Activated CD8-positive, alpha-beta T cell treated with anti-CD3 and anti-CD28 coated beads for 36 hours (primary cell): ENCODE data around the gene EXD2. TPM values are rescaled to one million over a fixed set of nuclear protein-coding genes. Genes with fewer than 3 reads are reported as not detected.
"Not testable (repeated sequence)": the region's sequence is repeated elsewhere in the genome, so short reads cannot be mapped to it uniquely, and the experiment has no call there.

Source experiments
- ATAC-seq: fragments of 200-7000 bp; cut with Tn5 transposase; one replicate; pipeline ENCODE4 v1.10.0; 2021; ENCODE audit warnings: mild to moderate bottlenecking, moderate library complexity
- CTCF ChIA-PET: fragments of 350-600 bp; sonication (Branson Sonifier 250); formaldehyde crosslinking; loops from one replicate; lab custom pipeline; 2021; ENCODE audit warnings: antibody characterized with exemption; lab: Charles Lee
- POLR2A ChIA-PET: fragments of 350-600 bp; sonication (Branson Sonifier 250); formaldehyde crosslinking; loops from one replicate; lab custom pipeline; 2021; ENCODE audit warnings: antibody characterized with exemption; lab: Charles Lee
- DNase-seq: peaks from one replicate; pipeline ENCODE4 v3.0.0-alpha.2; 2020
- H3K27ac Mint-ChIP-seq: one replicate; pipeline ENCODE4 v1.8.0; 2021; ENCODE audit warnings: mild to moderate bottlenecking, mixed read lengths
- H3K27me3 Mint-ChIP-seq: one replicate; pipeline ENCODE4 v1.8.0; 2021; ENCODE audit warnings: mixed read lengths
- H3K36me3 Mint-ChIP-seq: one replicate; pipeline ENCODE4 v1.8.0; 2021; ENCODE audit warnings: low read depth, mixed read lengths
- H3K4me1 Mint-ChIP-seq: one replicate; pipeline ENCODE4 v1.8.0; 2021; ENCODE audit warnings: low read depth, mixed read lengths
- H3K4me3 Mint-ChIP-seq: one replicate; pipeline ENCODE4 v1.8.0; 2021; ENCODE audit warnings: mild to moderate bottlenecking, moderate library complexity, mixed read lengths
- H3K9me3 Mint-ChIP-seq: one replicate; pipeline ENCODE4 v1.8.0; 2021; ENCODE audit warnings: mixed read lengths
- CTCF ChIP-seq: fragments of 200-600 bp; IDR thresholded peaks from one replicate; pipeline ENCODE4 v1.8.0; 2022; ENCODE audit warnings: antibody characterized with exemption, mild to moderate bottlenecking
- intact Hi-C: fragments of 100-400 bp; cut with micrococcal nuclease; formaldehyde crosslinking; loops from one replicate; pipeline ENCODE4 v1.10.0; 2022
- total RNA-seq, 2 experiments: library from RNA; stranded (reverse); gene quantifications; one replicate each; pipeline ENCODE4 v1.2.3, GENCODE V29; 2021

EXD2 gene
- total RNA-seq, 2 experiments from 2014 or later, result 9.4 to 10.7 TPM

GRCh38 chr14:69274321-69274720 is 83.0 kb downstream of the EXD2 start:
- H3K27me3 Mint-ChIP-seq, result peaks cover 2% of the 10 kb centered on the region
- no peak overlapping the region for H3K27ac Mint-ChIP-seq
- no peaks in the 10 kb centered on the region for H3K36me3 Mint-ChIP-seq
- ATAC-seq, result no peak
- POLR2A ChIA-PET, result no interaction called here
- intact Hi-C loops, result no loop called here
- DNase-seq, result no peak
- TF ChIP-seq CTCF, result no peak
- H3K4me3 Mint-ChIP-seq, result no peak overlapping the region
- peaks cover 5% of the 10 kb centered on the region for H3K9me3 Mint-ChIP-seq
- CTCF ChIA-PET, result interaction anchor here (2.3 kb wide), 1 partner anchor 32 kb away, joined by 10 read pairs; no protein-coding TSS in a partner anchor
- H3K4me1 Mint-ChIP-seq, result no peaks in the 10 kb centered on the region

GRCh38 chr14:69275331-69275730 is 84.0 kb downstream of the EXD2 start:
- ChIA-PET POLR2A (no interaction called here), CTCF (interaction anchor here (2.3 kb wide), 1 partner anchor 33 kb away, joined by 10 read pairs; no protein-coding TSS in a partner anchor)
- TF ChIP-seq CTCF, result no peak
- peaks cover 2% of the 10 kb centered on the region for H3K27me3 Mint-ChIP-seq
- H3K9me3 Mint-ChIP-seq, result peaks cover 5% of the 10 kb centered on the region
- H3K4me3 Mint-ChIP-seq, result no peak overlapping the region
- H3K4me1 Mint-ChIP-seq, result no peaks in the 10 kb centered on the region
- H3K27ac Mint-ChIP-seq, result no peak overlapping the region
- no peaks in the 10 kb centered on the region for H3K36me3 Mint-ChIP-seq
- ATAC-seq (no peak), DNase-seq (no peak)
- intact Hi-C loops, result no loop called here

GRCh38 chr14:69277356-69277755 is 86.1 kb downstream of the EXD2 start:
- H3K4me3 Mint-ChIP-seq, DNase-seq, H3K27ac Mint-ChIP-seq, H3K4me1 Mint-ChIP-seq, H3K9me3 Mint-ChIP-seq, H3K36me3 Mint-ChIP-seq, intact Hi-C loops, POLR2A ChIA-PET, CTCF ChIA-PET, H3K27me3 Mint-ChIP-seq, ATAC-seq: not testable (repeated sequence)

- Mint-ChIP-seq H3K4me3 (no peak overlapping the region), H3K9me3 (peaks cover 5% of the 10 kb centered on the region), H3K27me3 (peaks cover 3% of the 10 kb centered on the region), H3K4me1 (no peaks in the 10 kb centered on the region), H3K27ac (no peak overlapping the region), H3K36me3 (no peaks in the 10 kb centered on the region)
- POLR2A ChIA-PET, result no interaction called here
- no peak for TF ChIP-seq CTCF
- CTCF ChIA-PET, result interaction anchor here (1.7 kb wide), 1 partner anchor 38 kb away, joined by 7 read pairs; no protein-coding TSS in a partner anchor
- intact Hi-C loops, result no loop called here
- no peak for ATAC-seq
- DNase-seq, result no peak
These were observed 89.5 kb downstream of the EXD2 start for GRCh38 chr14:69280746-69281291.

- CTCF ChIA-PET, result interaction anchor here (0.7 to 1.7 kb wide), 2 partner anchors 39 to 178 kb away, joined by 3 to 7 read pairs; no protein-coding TSS in a partner anchor
- DNase-seq, result no peak
- ATAC-seq, result no peak
- POLR2A ChIA-PET, result no interaction called here
- intact Hi-C loops, result no loop called here
- no peaks in the 10 kb centered on the region for H3K36me3 Mint-ChIP-seq
- TF ChIP-seq CTCF, result no peak
- no peak overlapping the region for H3K27ac Mint-ChIP-seq
- H3K27me3 Mint-ChIP-seq, result peaks cover 3% of the 10 kb centered on the region
- H3K9me3 Mint-ChIP-seq, result peaks cover 3% of the 10 kb centered on the region
- no peak overlapping the region for H3K4me3 Mint-ChIP-seq
- no peaks in the 10 kb centered on the region for H3K4me1 Mint-ChIP-seq
These were observed 90.3 kb downstream of the EXD2 start for GRCh38 chr14:69281450-69282169.
